Mucosa of descending colon (tissue), 3 donors: ENCODE results near the gene AGAP1. TPM values are rescaled to one million over a fixed set of nuclear protein-coding genes. Genes with fewer than 3 reads are reported as not detected.

ENCODE experiments used
- ATAC-seq: fragments of 200-7000 bp; cut with Tn5 transposase; one replicate; pipeline ENCODE4 v1.9.1; 2020; ENCODE audit warnings: mild to moderate bottlenecking, moderate library complexity
- DNase-seq, 3 donors: peaks; one replicate each; pipeline ENCODE4 v3.0.0-alpha.2; 2020
- H3K36me3 ChIP-seq: fragments of 200-600 bp; one replicate; pipeline ENCODE4 v1.8.0; 2021; ENCODE audit warnings: low read depth, mild to moderate bottlenecking
- H3K4me1 ChIP-seq: fragments of 200-600 bp; one replicate; pipeline ENCODE4 v1.8.0; 2021; ENCODE audit warnings: low read depth, mild to moderate bottlenecking
- H3K4me3 ChIP-seq: fragments of 200-600 bp; one replicate; pipeline ENCODE4 v1.8.0; 2021; ENCODE audit warnings: mild to moderate bottlenecking
- H3K9me3 ChIP-seq: fragments of 200-600 bp; one replicate; pipeline ENCODE4 v1.8.0; 2021; ENCODE audit warnings: mild to moderate bottlenecking
- CTCF ChIP-seq: fragments of 200-600 bp; IDR thresholded peaks from one replicate; pipeline ENCODE4 v1.8.0; 2022; ENCODE audit warnings: antibody characterized with exemption, mild to moderate bottlenecking
- intact Hi-C, 2 donors: fragments of 100-400 bp; cut with DNase I in 1 of 2; cut with micrococcal nuclease in 1 of 2; formaldehyde crosslinking; loops; one replicate each; pipeline versions ENCODE4 v1.11.0 to v1.11.1; 2022; cut with DNase I, micrococcal nuclease
- total RNA-seq, 3 donors: library from RNA; stranded (reverse); fragmentation: NEBNext Ultra II Directional in 2 of 3; extraction: Animal tissue kit (Norgen Biotek cat#: 25700) in 2 of 3; gene quantifications; one replicate each; pipeline versions ENCODE4 v1.2.1 to v1.2.4, GENCODE V29; 2021 to 2023
- donor health status: DM: no; HTN: no; CAD: no; lungs with moderate emphysema.
- donor health status: DM: no; HTN: no; CAD: no.
- donor health status: DM: no; HTN: yes; CAD: no.

AGAP1 gene
- total RNA-seq, 3 donors from 2014 or later, result 68.1 to 112 (median 88.9) TPM

- ATAC-seq (no peak), DNase-seq (no peak)
- H3K4me1 ChIP-seq, result no peaks in the 10 kb centered on the region
- no peak overlapping the region for H3K4me3 ChIP-seq
- no peak for TF ChIP-seq CTCF
- H3K36me3 ChIP-seq, result no peaks in the 10 kb centered on the region
- intact Hi-C loops, result no loop called here
- no peaks in the 10 kb centered on the region for H3K9me3 ChIP-seq
These were observed 310.8 kb downstream of the AGAP1 start for GRCh38 chr2:235804676-235805075.

GRCh38 chr2:235806986-235807750 is 313.3 kb downstream of the AGAP1 start:
- no peak for TF ChIP-seq CTCF
- ATAC-seq, result no peak
- intact Hi-C loops, result no loop called here

GRCh38 chr2:235808366-235808765 is 314.5 kb downstream of the AGAP1 start:
- ATAC-seq, result no peak
- no peaks in the 10 kb centered on the region for H3K4me1 ChIP-seq
- no peaks in the 10 kb centered on the region for H3K9me3 ChIP-seq
- no peak for TF ChIP-seq CTCF
- no peaks in the 10 kb centered on the region for H3K36me3 ChIP-seq
- no peak overlapping the region for H3K4me3 ChIP-seq
- intact Hi-C loops, result no loop called here
- DNase-seq, result no peak

More at GRCh38 chr2:235806986-235807750, 313.3 kb downstream of the AGAP1 start:
- DNase-seq, result no peak
- Histone ChIP-seq H3K4me3 (no peak overlapping the region), H3K4me1 (no peaks in the 10 kb centered on the region), H3K9me3 (no peaks in the 10 kb centered on the region), H3K36me3 (no peaks in the 10 kb centered on the region)

- intact Hi-C loops, result no loop called here
- no peaks in the 10 kb centered on the region for H3K9me3 ChIP-seq
- no peaks in the 10 kb centered on the region for H3K4me1 ChIP-seq
- ATAC-seq (no peak), DNase-seq (no peak)
- H3K36me3 ChIP-seq, result no peaks in the 10 kb centered on the region
- no peak for TF ChIP-seq CTCF
- no peak overlapping the region for H3K4me3 ChIP-seq
These were observed 316.4 kb downstream of the AGAP1 start for GRCh38 chr2:235810252-235810651.

DNA sequence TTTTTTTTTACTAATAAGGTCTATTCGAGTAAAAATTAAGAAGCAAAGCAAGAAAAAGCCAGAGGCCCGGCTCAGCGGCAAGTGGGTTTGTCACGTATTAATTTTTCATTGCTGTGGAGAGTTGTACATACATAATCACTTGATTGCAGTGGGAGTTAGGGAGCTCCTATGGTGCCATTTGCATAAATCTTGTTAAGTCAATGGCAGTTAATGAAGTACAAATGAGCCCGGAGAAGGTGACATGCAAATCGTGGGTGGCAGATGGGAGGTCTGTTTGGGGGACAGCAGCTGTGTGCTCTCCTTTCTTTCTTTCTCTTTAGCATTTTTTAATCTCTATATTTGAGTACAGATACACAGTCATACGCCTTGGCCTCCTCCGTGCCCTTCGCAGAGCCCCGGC is 317.0 kb downstream of the AGAP1 start:
- TF ChIP-seq CTCF, result no peak
- H3K4me1 ChIP-seq, result no peaks in the 10 kb centered on the region
- H3K9me3 ChIP-seq, result no peaks in the 10 kb centered on the region
- no peak overlapping the region for H3K4me3 ChIP-seq
- intact Hi-C loops, result no loop called here
- H3K36me3 ChIP-seq, result no peaks in the 10 kb centered on the region
- ATAC-seq (no peak), DNase-seq (no peak)
